Measurements from ENCODE around the gene CAMK2B.

DNA sequence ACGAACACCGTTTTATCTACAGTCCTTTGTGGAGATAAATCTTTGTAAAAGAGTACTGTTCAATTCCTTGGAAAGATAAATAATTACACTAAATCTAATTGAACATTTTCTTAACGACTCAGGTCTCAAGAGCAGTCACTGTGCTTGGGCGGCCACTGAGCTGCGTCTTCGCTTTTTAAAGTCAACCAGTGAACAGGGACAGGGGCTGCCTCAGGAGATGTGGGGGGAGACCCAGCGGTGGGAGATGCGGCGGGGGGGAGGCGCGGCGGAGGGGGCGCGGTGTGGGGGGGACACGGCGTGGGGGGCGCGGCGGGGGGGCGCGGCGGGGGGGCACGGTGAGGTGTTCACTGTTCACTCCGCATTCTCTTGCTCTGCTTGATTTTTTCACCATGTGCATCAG lies 39.8 kb downstream of the CAMK2B start:
- TF ChIP-seq, protein P1, sequence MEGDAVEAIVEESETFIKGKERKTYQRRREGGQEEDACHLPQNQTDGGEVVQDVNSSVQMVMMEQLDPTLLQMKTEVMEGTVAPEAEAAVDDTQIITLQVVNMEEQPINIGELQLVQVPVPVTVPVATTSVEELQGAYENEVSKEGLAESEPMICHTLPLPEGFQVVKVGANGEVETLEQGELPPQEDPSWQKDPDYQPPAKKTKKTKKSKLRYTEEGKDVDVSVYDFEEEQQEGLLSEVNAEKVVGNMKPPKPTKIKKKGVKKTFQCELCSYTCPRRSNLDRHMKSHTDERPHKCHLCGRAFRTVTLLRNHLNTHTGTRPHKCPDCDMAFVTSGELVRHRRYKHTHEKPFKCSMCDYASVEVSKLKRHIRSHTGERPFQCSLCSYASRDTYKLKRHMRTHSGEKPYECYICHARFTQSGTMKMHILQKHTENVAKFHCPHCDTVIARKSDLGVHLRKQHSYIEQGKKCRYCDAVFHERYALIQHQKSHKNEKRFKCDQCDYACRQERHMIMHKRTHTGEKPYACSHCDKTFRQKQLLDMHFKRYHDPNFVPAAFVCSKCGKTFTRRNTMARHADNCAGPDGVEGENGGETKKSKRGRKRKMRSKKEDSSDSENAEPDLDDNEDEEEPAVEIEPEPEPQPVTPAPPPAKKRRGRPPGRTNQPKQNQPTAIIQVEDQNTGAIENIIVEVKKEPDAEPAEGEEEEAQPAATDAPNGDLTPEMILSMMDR (conservative IDR thresholded peaks at IDR 0.05; ENCODE audit: low read length) = no peak
- TF ChIP-seq EZH2phosphoT487 (IDR thresholded peaks at IDR 0.05; ENCODE audit: borderline replicate concordance) = no peak

Data from Loucy (cell line).